Nephron progenitor cell (in vitro differentiated cells): ENCODE data around the gene CAPN2.

ENCODE experiments used
- DNase-seq: peaks from one replicate; pipeline ENCODE4 v3.0.0; 2021
- H3K27ac Mint-ChIP-seq: 2 replicates; pipeline ENCODE4 v1.8.0; 2021; ENCODE audit warnings: mild to moderate bottlenecking, moderate library complexity, mixed read lengths
- H3K27me3 Mint-ChIP-seq: 2 replicates; pipeline ENCODE4 v1.8.0; 2021; ENCODE audit warnings: mild to moderate bottlenecking, low read depth, mixed read lengths; ENCODE audit not compliant: poor library complexity
- H3K36me3 Mint-ChIP-seq: 2 replicates; pipeline ENCODE4 v1.8.0; 2021; ENCODE audit warnings: low read depth, mixed read lengths
- H3K4me1 Mint-ChIP-seq: 2 replicates; pipeline ENCODE4 v1.8.0; 2021; ENCODE audit warnings: mixed read lengths
- H3K4me3 Mint-ChIP-seq: 2 replicates; pipeline ENCODE4 v1.8.0; 2021; ENCODE audit warnings: mild to moderate bottlenecking, moderate library complexity, mixed read lengths
- H3K9me3 Mint-ChIP-seq: 2 replicates; pipeline ENCODE4 v1.8.0; 2021; ENCODE audit warnings: mild to moderate bottlenecking, moderate library complexity, mixed read lengths
- TF ChIP-seq, protein P1 (sequence below): fragments of 200-600 bp; sonication (generic); IDR thresholded peaks from 2 replicates; pipeline ENCODE4 v1.5.0; 2021; ENCODE audit warnings: antibody characterized with exemption

The CAPN2 gene

GRCh38 chr1:223706077-223706973, 6.0 kb upstream of the CAPN2 start:
- TF ChIP-seq, protein P1, sequence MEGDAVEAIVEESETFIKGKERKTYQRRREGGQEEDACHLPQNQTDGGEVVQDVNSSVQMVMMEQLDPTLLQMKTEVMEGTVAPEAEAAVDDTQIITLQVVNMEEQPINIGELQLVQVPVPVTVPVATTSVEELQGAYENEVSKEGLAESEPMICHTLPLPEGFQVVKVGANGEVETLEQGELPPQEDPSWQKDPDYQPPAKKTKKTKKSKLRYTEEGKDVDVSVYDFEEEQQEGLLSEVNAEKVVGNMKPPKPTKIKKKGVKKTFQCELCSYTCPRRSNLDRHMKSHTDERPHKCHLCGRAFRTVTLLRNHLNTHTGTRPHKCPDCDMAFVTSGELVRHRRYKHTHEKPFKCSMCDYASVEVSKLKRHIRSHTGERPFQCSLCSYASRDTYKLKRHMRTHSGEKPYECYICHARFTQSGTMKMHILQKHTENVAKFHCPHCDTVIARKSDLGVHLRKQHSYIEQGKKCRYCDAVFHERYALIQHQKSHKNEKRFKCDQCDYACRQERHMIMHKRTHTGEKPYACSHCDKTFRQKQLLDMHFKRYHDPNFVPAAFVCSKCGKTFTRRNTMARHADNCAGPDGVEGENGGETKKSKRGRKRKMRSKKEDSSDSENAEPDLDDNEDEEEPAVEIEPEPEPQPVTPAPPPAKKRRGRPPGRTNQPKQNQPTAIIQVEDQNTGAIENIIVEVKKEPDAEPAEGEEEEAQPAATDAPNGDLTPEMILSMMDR: no peak
- Mint-ChIP-seq H3K9me3 (no peaks in the 10 kb centered on the region), H3K27ac (no peak overlapping the region), H3K4me1 (peaks cover 46% of the 10 kb centered on the region), H3K36me3 (no peaks in the 10 kb centered on the region), H3K27me3 (peaks cover 19% of the 10 kb centered on the region), H3K4me3 (no peak overlapping the region)
- DNase-seq: no peak

- H3K27ac Mint-ChIP-seq: no peak overlapping the region
- DNase-seq: no peak
- TF ChIP-seq, protein P1: no peak
- no peaks in the 10 kb centered on the region for H3K9me3 Mint-ChIP-seq
- H3K36me3 Mint-ChIP-seq: no peaks in the 10 kb centered on the region
- peaks cover 19% of the 10 kb centered on the region for H3K27me3 Mint-ChIP-seq
- peaks cover 43% of the 10 kb centered on the region for H3K4me1 Mint-ChIP-seq
- no peak overlapping the region for H3K4me3 Mint-ChIP-seq
These were observed 4.9 kb upstream of the CAPN2 start for GRCh38 chr1:223707256-223708000.

DNA sequence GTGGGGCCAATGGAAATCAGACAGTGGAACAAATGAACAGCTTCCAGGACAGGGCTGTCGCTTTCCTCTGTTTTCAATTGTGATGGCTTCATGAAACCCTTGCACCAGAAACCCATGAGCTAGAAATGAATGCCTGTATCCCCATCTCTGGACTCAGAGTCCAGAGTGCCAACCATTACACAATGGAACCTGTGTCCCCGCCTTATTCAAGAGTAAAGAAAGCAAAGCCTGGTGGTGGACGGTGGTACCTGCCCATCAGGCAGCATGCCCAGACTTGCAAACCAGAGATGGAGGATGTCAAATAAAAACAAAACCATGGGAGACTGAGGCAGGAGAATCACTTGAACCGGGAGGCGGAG, 4.4 kb upstream of the CAPN2 start:
- TF ChIP-seq, protein P1: no peak
- Mint-ChIP-seq H3K9me3 (no peaks in the 10 kb centered on the region), H3K4me1 (peaks cover 44% of the 10 kb centered on the region), H3K36me3 (no peaks in the 10 kb centered on the region), H3K27ac (no peak overlapping the region), H3K27me3 (peaks cover 19% of the 10 kb centered on the region), H3K4me3 (no peak overlapping the region)
- no peak for DNase-seq

DNA sequence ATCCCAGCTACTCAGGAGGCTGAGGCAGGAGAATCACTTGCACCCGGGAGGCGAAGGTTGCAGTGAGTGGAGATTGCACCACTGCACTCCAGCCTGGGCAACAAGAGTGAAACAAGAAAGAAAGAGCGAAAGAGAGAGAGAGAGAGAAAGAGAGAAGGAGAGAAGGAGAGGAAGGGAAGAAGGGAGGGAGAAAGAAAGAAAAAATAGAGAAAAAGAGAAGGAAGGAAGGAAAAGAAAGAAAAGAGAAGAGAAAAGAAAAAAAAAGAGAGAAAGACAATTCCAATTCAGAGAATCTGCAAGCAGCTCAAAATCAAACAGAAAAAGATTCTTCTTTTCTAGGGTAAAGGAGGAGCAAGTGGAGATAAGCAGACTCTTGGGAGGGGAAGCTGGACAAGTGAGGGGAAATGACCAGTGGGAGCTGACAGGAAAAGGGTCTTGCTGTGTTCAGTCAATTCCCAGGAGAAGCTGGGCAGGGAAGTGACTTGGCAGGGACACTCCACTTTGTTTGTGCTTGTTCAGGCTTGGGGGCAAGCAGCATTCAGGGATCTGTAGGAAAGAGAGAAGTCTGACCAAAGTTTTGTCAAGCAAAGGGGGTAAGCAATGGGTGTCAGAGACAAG, 3.6 kb upstream of the CAPN2 start:
- no peaks in the 10 kb centered on the region for H3K36me3 Mint-ChIP-seq
- no peak overlapping the region for H3K27ac Mint-ChIP-seq
- DNase-seq: no peak
- TF ChIP-seq, protein P1: no peak
- no peaks in the 10 kb centered on the region for H3K9me3 Mint-ChIP-seq
- peaks cover 19% of the 10 kb centered on the region for H3K27me3 Mint-ChIP-seq
- H3K4me3 Mint-ChIP-seq: no peak overlapping the region
- peaks cover 52% of the 10 kb centered on the region for H3K4me1 Mint-ChIP-seq

DNA sequence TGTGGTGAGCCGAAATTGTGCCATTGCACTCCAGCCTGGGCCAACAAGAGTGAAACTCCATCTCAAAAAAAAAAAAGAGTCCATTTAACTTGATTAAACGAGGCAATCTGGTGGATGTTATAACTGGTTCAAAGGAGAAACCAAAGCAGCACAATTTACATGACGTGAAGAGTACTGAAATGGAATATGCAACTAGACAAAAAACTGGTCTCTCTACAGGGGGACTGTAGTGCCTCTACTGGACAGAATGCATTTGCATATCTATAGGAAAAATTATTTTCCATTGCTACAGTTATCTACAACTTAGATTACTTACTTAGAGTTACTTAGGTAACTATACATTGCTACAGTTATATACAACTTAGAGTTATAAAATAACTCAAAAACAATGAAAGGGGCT, 2.7 kb upstream of the CAPN2 start:
- TF ChIP-seq, protein P1: no peak
- Mint-ChIP-seq H3K9me3 (no peaks in the 10 kb centered on the region), H3K27me3 (peaks cover 16% of the 10 kb centered on the region), H3K27ac (no peak overlapping the region), H3K4me3 (no peak overlapping the region), H3K4me1 (peaks cover 54% of the 10 kb centered on the region), H3K36me3 (no peaks in the 10 kb centered on the region)
- DNase-seq: no peak
